A673 (cell line): ENCODE results near the gene HMX1.

Experiments used
- CTCF ChIP-seq: fragments of 300-800, 200-600 bp; sonication (generic); conservative IDR thresholded peaks from 2 replicates; pipeline ENCODE4 v1.5.1; 2017; ENCODE audit warnings: low read depth, mild to moderate bottlenecking, antibody characterized with exemption, low read length, moderate library complexity, mixed read lengths
- EZH2 ChIP-seq: fragments of 200-600 bp; sonication (generic); IDR thresholded peaks from 2 replicates; pipeline ENCODE4 v1.6.1; 2017; ENCODE audit warnings: borderline replicate concordance, low read depth, mild to moderate bottlenecking, mixed read lengths, antibody characterized with exemption, low read length; ENCODE audit not compliant: poor library complexity, severe bottlenecking

- TF ChIP-seq EZH2 (no peak), CTCF (no peak)
These were observed 41.6 kb upstream of the HMX1 start for GRCh38 chr4:8913121-8913857.
